Measurements from ENCODE around the gene COL5A3. TPM values are rescaled to one million over a fixed set of nuclear protein-coding genes. Genes with fewer than 3 reads are reported as not detected.

The COL5A3 gene
- total RNA-seq, 2 experiments from 2014 or later, result 4.4 to 5.2 TPM

GRCh38 chr19:9961103-9961502 is 49.2 kb downstream of the COL5A3 start:
- no peak for TF ChIP-seq CTCF (IDR thresholded peaks at IDR 0.05)
- H3K4me3 Mint-ChIP-seq, result no peak overlapping the region
- ChIA-PET CTCF (no interaction called here), POLR2A (interaction anchor here (0.7 kb wide), 1 partner anchor 202 kb away, joined by 3 read pairs; no protein-coding TSS in a partner anchor)
- no peaks in the 10 kb centered on the region for H3K36me3 Mint-ChIP-seq (ENCODE audit: low read depth)
- Histone ChIP-seq H3K4me3 (ENCODE audit: low read length) (no peak overlapping the region), H3K4me1 (ENCODE audit: insufficient read depth, low read length) (no peaks in the 10 kb centered on the region), H3K9me3 (ENCODE audit: control insufficient read depth in 1 of 2, insufficient read depth in 1 of 2, low read length in 2 of 2) (no peaks in the 10 kb centered on the region), H3K27me3 (ENCODE audit: control insufficient read depth in 1 of 2, insufficient read depth in 2 of 2, low read length in 2 of 2) (peaks cover 4 to 7% of the 10 kb centered on the region in 2 experiments), H3K27ac (ENCODE audit: low read depth in 1 of 2, low read length in 2 of 2) (no peak overlapping the region), H3K36me3 (ENCODE audit: insufficient read depth, low read length) (no peaks in the 10 kb centered on the region)
- intact Hi-C loops (cut with DNase I, micrococcal nuclease), result no loop called here
- H3K27ac Mint-ChIP-seq, result no peak overlapping the region
- H3K9me3 Mint-ChIP-seq, result no peaks in the 10 kb centered on the region
- ATAC-seq (ENCODE audit: poor library complexity), result no peak
- peaks cover 30% of the 10 kb centered on the region for H3K27me3 Mint-ChIP-seq
- no peak for DNase-seq
- no peaks in the 10 kb centered on the region for H3K4me1 Mint-ChIP-seq (ENCODE audit: low read depth)

GRCh38 chr19:9958379-9958821 is 51.9 kb downstream of the COL5A3 start:
- CTCF ChIA-PET, result no interaction called here
- H3K4me1 ChIP-seq (ENCODE audit: insufficient read depth, low read length), result no peaks in the 10 kb centered on the region
- no peaks in the 10 kb centered on the region for H3K9me3 Mint-ChIP-seq
- H3K36me3 ChIP-seq (ENCODE audit: insufficient read depth, low read length), result no peaks in the 10 kb centered on the region
- H3K27me3 ChIP-seq (ENCODE audit: control insufficient read depth in 1 of 2, insufficient read depth in 2 of 2, low read length in 2 of 2), result peaks cover 0 to 4% of the 10 kb centered on the region in 2 experiments
- ATAC-seq (ENCODE audit: poor library complexity), result no peak
- H3K27me3 Mint-ChIP-seq, result peaks cover 19% of the 10 kb centered on the region
- no peak overlapping the region for H3K27ac ChIP-seq (ENCODE audit: low read depth in 1 of 2, low read length in 2 of 2)
- no peaks in the 10 kb centered on the region for H3K36me3 Mint-ChIP-seq (ENCODE audit: low read depth)
- H3K4me3 Mint-ChIP-seq, result no peak overlapping the region
- POLR2A ChIA-PET, result no interaction called here
- H3K4me1 Mint-ChIP-seq (ENCODE audit: low read depth), result no peaks in the 10 kb centered on the region
- no peak for DNase-seq
- H3K4me3 ChIP-seq (ENCODE audit: low read length), result no peak overlapping the region
- H3K9me3 ChIP-seq (ENCODE audit: control insufficient read depth in 1 of 2, insufficient read depth in 1 of 2, low read length in 2 of 2), result no peaks in the 10 kb centered on the region
- intact Hi-C loops (cut with DNase I, micrococcal nuclease), result no loop called here
- H3K27ac Mint-ChIP-seq, result no peak overlapping the region
- TF ChIP-seq CTCF (IDR thresholded peaks at IDR 0.05), result no peak

GRCh38 chr19:9956956-9957355 is 53.3 kb downstream of the COL5A3 start:
- Mint-ChIP-seq H3K27ac (no peak overlapping the region), H3K4me1 (ENCODE audit: low read depth) (no peaks in the 10 kb centered on the region), H3K9me3 (no peaks in the 10 kb centered on the region), H3K36me3 (ENCODE audit: low read depth) (no peaks in the 10 kb centered on the region), H3K4me3 (no peak overlapping the region), H3K27me3 (peaks cover 9% of the 10 kb centered on the region)
- DNase-seq (no peak), ATAC-seq (ENCODE audit: poor library complexity) (no peak)
- Histone ChIP-seq H3K27me3 (ENCODE audit: control insufficient read depth in 1 of 2, insufficient read depth in 2 of 2, low read length in 2 of 2) (peaks cover 0 to 2% of the 10 kb centered on the region in 2 experiments), H3K4me3 (ENCODE audit: low read length) (no peak overlapping the region), H3K36me3 (ENCODE audit: insufficient read depth, low read length) (no peaks in the 10 kb centered on the region), H3K4me1 (ENCODE audit: insufficient read depth, low read length) (no peaks in the 10 kb centered on the region), H3K9me3 (ENCODE audit: control insufficient read depth in 1 of 2, insufficient read depth in 1 of 2, low read length in 2 of 2) (no peaks in the 10 kb centered on the region), H3K27ac (ENCODE audit: low read depth in 1 of 2, low read length in 2 of 2) (no peak overlapping the region)
- ChIA-PET POLR2A (no interaction called here), CTCF (no interaction called here)
- no peak for TF ChIP-seq CTCF (IDR thresholded peaks at IDR 0.05)
- intact Hi-C loops (cut with DNase I, micrococcal nuclease), result no loop called here

Data from CD4-positive, alpha-beta T cell (primary cell).